Right lobe of liver (tissue), 6 donors: Measurements from ENCODE around the gene TRIM63. TPM values are rescaled to one million over a fixed set of nuclear protein-coding genes. Genes with fewer than 3 reads are reported as not detected.

Source experiments
- ATAC-seq, 4 donors: fragments of 200-7000 bp; cut with Tn5 transposase; one replicate each; pipeline ENCODE4 v1.9.1; 2020; ENCODE audit warnings: mild to moderate bottlenecking in 4 of 4, moderate library complexity in 4 of 4
- DNase-seq, 3 donors: peaks; one replicate each; pipeline ENCODE4 v3.0.0-alpha.2; 2020
- H3K27ac ChIP-seq, 3 donors: fragments of 200-600 bp; one replicate each; pipeline ENCODE4 v1.8.0; 2022
- H3K27me3 ChIP-seq, 2 donors: fragments of 200-600 bp; one replicate each; pipeline ENCODE4 v1.8.0; 2022
- H3K36me3 ChIP-seq, 4 donors: fragments of 200-600 bp; sonication (generic) in 1 of 4; one replicate each; pipeline versions ENCODE4 v1.5.1 to v1.8.0; 2017 to 2022; ENCODE audit warnings: control low read depth in 1 of 4
- H3K4me1 ChIP-seq, 4 donors: fragments of 200-600 bp; sonication (generic) in 1 of 4; one replicate each; pipeline versions ENCODE4 v1.5.1 to v1.8.0; 2017 to 2022; ENCODE audit warnings: control low read depth in 1 of 4
- H3K4me3 ChIP-seq, 3 donors: fragments of 200-600 bp; one replicate each; pipeline ENCODE4 v1.8.0; 2022
- H3K9me3 ChIP-seq, 4 donors: fragments of 200-600 bp; sonication (generic) in 1 of 4; one replicate each; pipeline versions ENCODE4 v1.5.1 to v1.8.0; 2017 to 2022; ENCODE audit warnings: control low read depth in 1 of 4
- POLR2A ChIP-seq: fragments of 450-650 bp; IDR thresholded peaks from one replicate; pipeline ENCODE4 v1.6.1; 2017; ENCODE audit warnings: antibody characterized with exemption, mild to moderate bottlenecking
- WGBS: methylation state at CpG from one replicate; pipeline ENCODE4 v1.1.6; 2018; ENCODE audit warnings: low coverage, low lambda C conversion rate; ENCODE audit not compliant: insufficient coverage; ENCODE audit errors: missing lambda C conversion rate; 5-methylcytosine and 5-hydroxymethylcytosine counted together
- intact Hi-C, 2 donors: fragments of 100-400 bp; cut with DNase I; formaldehyde crosslinking; loops; one replicate each; pipeline versions ENCODE4 v1.11.2 to v1.14.1; 2022
- total RNA-seq, 6 experiments: library from RNA; depleted of rRNA in 2 of 6; stranded (reverse); fragments of >200 nt in 2 of 6; fragmentation: NEBNext Ultra II Directional in 3 of 6; extraction: Animal tissue kit (Norgen Biotek cat#: 25700) in 3 of 6; gene quantifications; one replicate each; pipeline versions ENCODE4 v1.1.0 to v1.2.4, GENCODE V29; 2016 to 2023
- TF ChIP-seq, protein P1 (sequence below), 4 donors: fragments of 200-600 bp in 3 of 4; fragments of 450-650 bp in 1 of 4; IDR thresholded peaks; one replicate each; pipeline versions ENCODE4 v1.5.1 to v1.8.0; 2016 to 2022; ENCODE audit warnings: antibody characterized with exemption in 4 of 4, mild to moderate bottlenecking in 2 of 4
- donor health status: DM: no; HTN: yes; CAD: no.
- donor health status: DM: no; HTN: no; CAD: no.
- donor health status: DM: no; HTN: no; CAD: no.
- donor health status: DM: no; HTN: yes; CAD: no.
- donor health status: DM: no; HTN: yes; CAD: no.

TRIM63 gene
- total RNA-seq, 6 experiments from 2014 or later = 0.18 to 3.5 (median 0.49) TPM; not detected in 3

DNA sequence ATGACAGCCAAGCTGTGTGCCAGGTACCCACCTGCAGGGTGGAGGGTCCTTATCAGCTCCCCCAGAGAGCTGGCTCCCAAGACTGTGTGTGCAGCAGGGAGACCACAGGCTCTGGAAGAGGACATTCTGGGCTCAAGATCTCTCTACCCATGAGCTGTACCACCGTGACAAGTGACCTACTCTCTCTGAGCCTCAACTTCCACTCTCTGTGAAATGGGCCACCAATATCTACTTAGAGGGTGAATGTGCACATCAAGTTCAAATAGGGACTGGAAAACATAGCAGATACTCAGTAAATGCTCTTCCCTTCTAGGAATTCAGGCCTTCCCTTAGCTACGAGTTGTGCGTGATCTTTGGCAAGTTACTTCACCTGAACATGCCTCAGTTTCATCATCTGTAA is 23.0 kb downstream of the TRIM63 start:
- TF ChIP-seq, protein P1, sequence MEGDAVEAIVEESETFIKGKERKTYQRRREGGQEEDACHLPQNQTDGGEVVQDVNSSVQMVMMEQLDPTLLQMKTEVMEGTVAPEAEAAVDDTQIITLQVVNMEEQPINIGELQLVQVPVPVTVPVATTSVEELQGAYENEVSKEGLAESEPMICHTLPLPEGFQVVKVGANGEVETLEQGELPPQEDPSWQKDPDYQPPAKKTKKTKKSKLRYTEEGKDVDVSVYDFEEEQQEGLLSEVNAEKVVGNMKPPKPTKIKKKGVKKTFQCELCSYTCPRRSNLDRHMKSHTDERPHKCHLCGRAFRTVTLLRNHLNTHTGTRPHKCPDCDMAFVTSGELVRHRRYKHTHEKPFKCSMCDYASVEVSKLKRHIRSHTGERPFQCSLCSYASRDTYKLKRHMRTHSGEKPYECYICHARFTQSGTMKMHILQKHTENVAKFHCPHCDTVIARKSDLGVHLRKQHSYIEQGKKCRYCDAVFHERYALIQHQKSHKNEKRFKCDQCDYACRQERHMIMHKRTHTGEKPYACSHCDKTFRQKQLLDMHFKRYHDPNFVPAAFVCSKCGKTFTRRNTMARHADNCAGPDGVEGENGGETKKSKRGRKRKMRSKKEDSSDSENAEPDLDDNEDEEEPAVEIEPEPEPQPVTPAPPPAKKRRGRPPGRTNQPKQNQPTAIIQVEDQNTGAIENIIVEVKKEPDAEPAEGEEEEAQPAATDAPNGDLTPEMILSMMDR (IDR thresholded peaks at IDR 0.05) = no peak
- TF ChIP-seq POLR2A = no peak
- Histone ChIP-seq H3K4me3 (no peak overlapping the region), H3K36me3 (no peaks in the 10 kb centered on the region), H3K9me3 (no peaks in the 10 kb centered on the region), H3K27ac (no peak overlapping the region), H3K4me1 (peaks cover 0 to 11% (median 0%) of the 10 kb centered on the region in 4 donors), H3K27me3 (peaks cover 6 to 25% of the 10 kb centered on the region in 2 donors)
- no peak for ATAC-seq
- intact Hi-C loops = no loop called here
- WGBS = 79% methylated on average over 3 of the region's 3 CpGs
- DNase-seq = no peak

DNA sequence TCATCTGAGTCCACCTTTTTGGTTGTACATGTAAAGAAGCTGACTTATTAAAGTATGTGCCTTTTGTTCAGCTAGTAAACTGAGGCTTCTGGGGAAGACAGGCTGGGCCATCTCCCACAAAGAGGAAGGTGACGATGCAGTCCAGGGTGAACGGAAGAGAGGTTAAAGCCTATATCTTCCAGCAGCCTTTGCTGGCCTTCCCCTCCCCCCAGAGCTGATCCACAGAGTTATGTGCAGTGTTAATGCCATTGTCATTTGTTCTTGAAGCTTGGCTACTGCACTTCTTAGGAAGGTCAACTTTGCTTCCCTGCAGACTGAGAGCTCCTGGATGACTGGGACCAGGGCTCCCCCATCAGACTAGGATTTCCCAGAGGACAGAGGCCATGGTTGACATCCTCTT is 23.7 kb downstream of the TRIM63 start:
- intact Hi-C loops = no loop called here
- Histone ChIP-seq H3K4me3 (no peak overlapping the region), H3K4me1 (peaks cover 0 to 11% (median 0%) of the 10 kb centered on the region in 4 donors), H3K27ac (no peak overlapping the region), H3K36me3 (no peaks in the 10 kb centered on the region), H3K9me3 (no peaks in the 10 kb centered on the region), H3K27me3 (peaks cover 6 to 25% of the 10 kb centered on the region in 2 donors)
- no CpG with 5 or more reads among the region's 2 CpGs for WGBS
- TF ChIP-seq POLR2A = no peak
- TF ChIP-seq, protein P1 (IDR thresholded peaks at IDR 0.05) = no peak
- ATAC-seq (no peak), DNase-seq (no peak)

DNA sequence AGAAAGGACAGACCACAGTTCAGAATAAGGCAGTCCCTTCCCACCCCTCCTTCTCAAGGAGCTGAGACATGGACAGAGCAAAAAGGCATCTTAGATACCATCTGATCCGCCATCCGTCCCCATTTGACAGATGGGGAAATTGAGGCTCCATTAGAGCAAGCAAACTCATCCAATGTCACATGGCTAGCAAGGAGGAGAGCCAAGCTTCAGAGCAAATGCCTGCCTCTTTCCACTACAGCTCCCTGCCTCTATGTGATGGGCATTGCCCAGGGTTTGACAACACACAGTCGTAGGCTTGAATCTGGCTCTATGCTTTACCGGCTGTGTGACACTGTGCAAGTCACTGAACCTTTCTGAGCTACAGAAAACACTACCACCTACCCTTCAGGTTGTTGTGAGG is 25.5 kb downstream of the TRIM63 start:
- Histone ChIP-seq H3K4me3 (no peak overlapping the region), H3K27ac (no peak overlapping the region), H3K4me1 (peaks cover 0 to 11% (median 0%) of the 10 kb centered on the region in 4 donors), H3K9me3 (no peaks in the 10 kb centered on the region), H3K27me3 (peaks cover 6 to 21% of the 10 kb centered on the region in 2 donors), H3K36me3 (no peaks in the 10 kb centered on the region)
- DNase-seq (no peak), ATAC-seq (no peak)
- intact Hi-C loops = no loop called here
- TF ChIP-seq POLR2A = no peak
- TF ChIP-seq, protein P1 (IDR thresholded peaks at IDR 0.05) = no peak
- 0% methylated on average over 1 of the region's 4 CpGs for WGBS

DNA sequence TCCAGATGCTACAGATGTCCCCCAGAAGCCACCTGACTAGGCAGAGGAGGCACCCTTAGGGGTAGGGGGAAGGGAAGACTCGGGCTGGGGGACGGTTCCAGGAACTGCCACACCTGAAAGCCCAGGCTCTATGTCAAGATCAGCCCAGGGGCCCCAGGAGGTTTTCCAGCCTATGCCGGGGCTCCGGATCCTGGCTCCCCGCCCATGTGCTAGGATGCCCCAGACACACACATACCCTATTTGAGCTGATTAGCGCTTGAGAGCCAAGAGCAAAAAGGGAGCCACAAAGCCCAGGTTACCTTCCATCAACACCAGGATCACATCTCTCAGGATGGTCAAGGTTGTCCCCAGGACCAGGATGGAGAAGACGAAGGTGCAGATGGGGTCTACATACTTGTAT is 26.0 kb downstream of the TRIM63 start:
- Histone ChIP-seq H3K9me3 (no peaks in the 10 kb centered on the region), H3K4me1 (peaks cover 0 to 10% (median 0%) of the 10 kb centered on the region in 4 donors), H3K36me3 (no peaks in the 10 kb centered on the region), H3K4me3 (no peak overlapping the region), H3K27me3 (peaks cover 4 to 15% of the 10 kb centered on the region in 2 donors), H3K27ac (no peak overlapping the region)
- intact Hi-C loops = no loop called here
- DNase-seq (no peak), ATAC-seq (no peak)
- 90% methylated on average over 2 of the region's 7 CpGs for WGBS
- TF ChIP-seq POLR2A = no peak
- TF ChIP-seq, protein P1 (IDR thresholded peaks at IDR 0.05) = no peak

DNA sequence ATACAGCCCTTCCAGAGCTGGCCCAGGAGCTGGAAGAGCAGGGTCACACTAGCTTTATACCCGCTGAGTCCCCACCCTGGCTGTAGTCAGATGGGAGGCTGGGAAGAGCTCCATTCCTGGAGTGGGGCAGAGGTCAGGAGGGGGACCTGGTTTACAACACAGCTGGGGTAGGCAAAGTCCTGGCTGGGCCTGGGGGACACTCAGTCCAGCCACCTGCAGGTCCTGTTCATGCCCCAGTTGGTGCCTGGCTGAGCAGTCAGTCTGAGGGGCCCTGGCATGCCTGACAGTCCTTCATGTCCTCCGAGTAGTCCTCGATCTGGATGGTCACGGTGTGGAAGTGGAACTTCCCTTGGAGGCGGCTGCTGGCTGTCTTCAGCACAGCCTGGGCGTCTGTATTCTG is 28.5 kb downstream of the TRIM63 start:
- Histone ChIP-seq H3K27me3 (no peaks in the 10 kb centered on the region), H3K4me3 (no peak overlapping the region), H3K36me3 (no peaks in the 10 kb centered on the region), H3K4me1 (no peaks in the 10 kb centered on the region), H3K27ac (no peak overlapping the region), H3K9me3 (no peaks in the 10 kb centered on the region)
- WGBS = no CpG with 5 or more reads among the region's 6 CpGs
- intact Hi-C loops = loop anchor here in 1 of 2 donors (10.0 kb wide), 1 partner anchor 116 kb away; the partner anchor contains the start of gene FAM110D
- DNase-seq (no peak), ATAC-seq (no peak)
- TF ChIP-seq, protein P1 (IDR thresholded peaks at IDR 0.05) = no peak
- no peak for TF ChIP-seq POLR2A
